ENCODE data around the gene IQCN.

Gene IQCN

GRCh38 chr19:18233224-18233825 lies 40.9 kb downstream of the IQCN start:
- no peak for DNase-seq (ENCODE audit: low read depth in 2 of 2)

- no peak for DNase-seq (ENCODE audit: low read depth in 2 of 2)
These were observed 41.6 kb downstream of the IQCN start for GRCh38 chr19:18232540-18233223.

- DNase-seq (ENCODE audit: low read depth in 2 of 2) = no peak
These were observed 42.5 kb downstream of the IQCN start for GRCh38 chr19:18231775-18232174.

- no peak for DNase-seq (ENCODE audit: low read depth in 2 of 2)
These were observed 43.1 kb downstream of the IQCN start for GRCh38 chr19:18230941-18231734.

- no peak for DNase-seq (ENCODE audit: low read depth in 2 of 2)
These were observed 44.3 kb downstream of the IQCN start for GRCh38 chr19:18229915-18230314.

- DNase-seq (ENCODE audit: low read depth in 2 of 2) = no peak
These were observed 44.8 kb downstream of the IQCN start for GRCh38 chr19:18229474-18229873.

GRCh38 chr19:18227781-18228271 lies 46.4 kb downstream of the IQCN start:
- no peak for DNase-seq (ENCODE audit: low read depth in 2 of 2)

- DNase-seq (ENCODE audit: low read depth in 2 of 2) = no peak
These were observed 47.1 kb downstream of the IQCN start for GRCh38 chr19:18226956-18227780.

- DNase-seq (ENCODE audit: low read depth in 2 of 2) = no peak
These were observed 48.4 kb downstream of the IQCN start, which contains the start of gene PDE4C for GRCh38 chr19:18225702-18226468. TSS of gene PDE4C (minus strand) at chr19:18226438. CDS start at chr19:18226415, 23 bp downstream.

GRCh38 chr19:18225355-18225701 lies 48.9 kb downstream of the IQCN start:
- DNase-seq (ENCODE audit: low read depth in 2 of 2) = no peak

- DNase-seq (ENCODE audit: low read depth in 2 of 2) = peak; percentile 54 to 64
These were observed 49.5 kb downstream of the IQCN start for GRCh38 chr19:18224525-18225354.

- DNase-seq (ENCODE audit: low read depth in 2 of 2) = no peak
These were observed 50.3 kb downstream of the IQCN start for GRCh38 chr19:18223860-18224524.

- DNase-seq (ENCODE audit: low read depth in 2 of 2) = no peak
These were observed 52.2 kb downstream of the IQCN start for GRCh38 chr19:18221815-18222725.

GRCh38 chr19:18220632-18221275 lies 53.5 kb downstream of the IQCN start:
- no peak for DNase-seq (ENCODE audit: low read depth in 2 of 2)

GRCh38 chr19:18219911-18220631 lies 54.2 kb downstream of the IQCN start:
- no peak for DNase-seq (ENCODE audit: low read depth in 2 of 2)

- DNase-seq (ENCODE audit: low read depth in 2 of 2) = no peak
These were observed 55.7 kb downstream of the IQCN start for GRCh38 chr19:18218600-18218999.

- DNase-seq (ENCODE audit: low read depth in 2 of 2) = no peak
These were observed 56.1 kb downstream of the IQCN start for GRCh38 chr19:18218159-18218558.
